ENCODE data around the gene UBE3B.
"Not testable (repeated sequence)": the region's sequence is repeated elsewhere in the genome, so short reads cannot be mapped to it uniquely, and the experiment has no call there.

UBE3B gene

GRCh38 chr12:109435428-109436187 is 41.8 kb upstream of the UBE3B start:
- Histone ChIP-seq H4K91ac (ENCODE audit: low read depth, low read length) (peak overlapping the region; percentile 23), H2BK12ac (ENCODE audit: low read length) (no peak overlapping the region), H3K4me1 (ENCODE audit: control insufficient read depth in 1 of 2, insufficient read depth in 2 of 2, low read length in 2 of 2) (peaks cover 8 to 12% of the 10 kb centered on the region in 2 experiments), H3K9me3 (ENCODE audit: insufficient read depth, low read depth, low read length) (no peaks in the 10 kb centered on the region), H3K36me3 (ENCODE audit: control insufficient read depth in 1 of 2, insufficient read depth in 2 of 2, low read length in 2 of 2) (no peaks in the 10 kb centered on the region), H3K27ac (ENCODE audit: low read depth, low read length) (no peak overlapping the region), H4K8ac (ENCODE audit: low read depth, low read length) (no peak overlapping the region), H2BK5ac (ENCODE audit: low read depth, low read length, poor library complexity) (no peak overlapping the region), H3K23ac (ENCODE audit: low read length) (no peak overlapping the region), H3K18ac (ENCODE audit: low read length) (peak overlapping the region; percentile 27), H2AK5ac (ENCODE audit: low read length) (peak overlapping the region; percentile 57), H3K9ac (ENCODE audit: low read length) (no peak overlapping the region), H3K4me3 (ENCODE audit: low read depth, low read length) (no peak overlapping the region), H3K4ac (ENCODE audit: low read depth, low read length) (peak overlapping the region; percentile 28), H3K4me2 (ENCODE audit: low read length) (no peak overlapping the region), H3K79me2 (ENCODE audit: control insufficient read depth, insufficient read depth, low read length, poor library complexity) (no peaks in the 10 kb centered on the region), H3K14ac (ENCODE audit: low read length) (peak overlapping the region; percentile 55), H3K27me3 (ENCODE audit: insufficient read depth, low read length) (no peaks in the 10 kb centered on the region), H3K79me1 (ENCODE audit: low read length) (no peaks in the 10 kb centered on the region), H4K12ac (ENCODE audit: low read depth, low read length) (no peak overlapping the region), H2AFZ (ENCODE audit: insufficient read depth, low read length, poor library complexity) (no peak overlapping the region), H2BK120ac (ENCODE audit: insufficient read depth, low read length, poor library complexity) (no peak overlapping the region)
- WGBS (ENCODE audit: extremely low coverage, insufficient coverage, insufficient read length): no CpG with 5 or more reads among the region's 17 CpGs
- peak; percentile 75 to 89 for DNase-seq

GRCh38 chr12:109436188-109436560 is 41.3 kb upstream of the UBE3B start:
- no peaks in the 10 kb centered on the region for H3K9me3 ChIP-seq (ENCODE audit: insufficient read depth, low read depth, low read length)
- no peaks in the 10 kb centered on the region for H3K79me1 ChIP-seq (ENCODE audit: low read length)
- peak overlapping the region; percentile 55 for H3K14ac ChIP-seq (ENCODE audit: low read length)
- no peaks in the 10 kb centered on the region for H3K36me3 ChIP-seq (ENCODE audit: control insufficient read depth in 1 of 2, insufficient read depth in 2 of 2, low read length in 2 of 2)
- no peak overlapping the region for H3K27ac ChIP-seq (ENCODE audit: low read depth, low read length)
- WGBS (ENCODE audit: extremely low coverage, insufficient coverage, insufficient read length): no CpG with 5 or more reads among the region's 7 CpGs
- no peak overlapping the region for H3K23ac ChIP-seq (ENCODE audit: low read length)
- no peak overlapping the region for H3K4me2 ChIP-seq (ENCODE audit: low read length)
- H3K79me2 ChIP-seq (ENCODE audit: control insufficient read depth, insufficient read depth, low read length, poor library complexity): no peaks in the 10 kb centered on the region
- H2BK5ac ChIP-seq (ENCODE audit: low read depth, low read length, poor library complexity): no peak overlapping the region
- no peak overlapping the region for H2BK120ac ChIP-seq (ENCODE audit: insufficient read depth, low read length, poor library complexity)
- no peak overlapping the region for H3K9ac ChIP-seq (ENCODE audit: low read length)
- H4K91ac ChIP-seq (ENCODE audit: low read depth, low read length): peak overlapping the region; percentile 23
- peak overlapping the region; percentile 47 for H2AK5ac ChIP-seq (ENCODE audit: low read length)
- no peak for DNase-seq
- H3K4me1 ChIP-seq (ENCODE audit: control insufficient read depth in 1 of 2, insufficient read depth in 2 of 2, low read length in 2 of 2): peaks cover 8 to 12% of the 10 kb centered on the region in 2 experiments
- no peak overlapping the region for H2AFZ ChIP-seq (ENCODE audit: insufficient read depth, low read length, poor library complexity)
- H4K8ac ChIP-seq (ENCODE audit: low read depth, low read length): no peak overlapping the region
- H3K18ac ChIP-seq (ENCODE audit: low read length): peak overlapping the region; percentile 27
- peak overlapping the region; percentile 28 for H3K4ac ChIP-seq (ENCODE audit: low read depth, low read length)
- no peak overlapping the region for H2BK12ac ChIP-seq (ENCODE audit: low read length)
- H3K27me3 ChIP-seq (ENCODE audit: insufficient read depth, low read length): no peaks in the 10 kb centered on the region
- H4K12ac ChIP-seq (ENCODE audit: low read depth, low read length): no peak overlapping the region
- no peak overlapping the region for H3K4me3 ChIP-seq (ENCODE audit: low read depth, low read length)

GRCh38 chr12:109439181-109439580 is 38.3 kb upstream of the UBE3B start:
- peak in 1 of 2 donors; percentile 52 for DNase-seq

GRCh38 chr12:109439951-109440350 is 37.5 kb upstream of the UBE3B start:
- not testable (repeated sequence) for H3K27ac ChIP-seq (ENCODE audit: low read depth, low read length); H3K4me3 ChIP-seq (ENCODE audit: low read depth, low read length); H3K27me3 ChIP-seq (ENCODE audit: insufficient read depth, low read length); H3K36me3 ChIP-seq (ENCODE audit: control insufficient read depth in 1 of 2, insufficient read depth in 2 of 2, low read length in 2 of 2); H2AFZ ChIP-seq (ENCODE audit: insufficient read depth, low read length, poor library complexity); H4K8ac ChIP-seq (ENCODE audit: low read depth, low read length); H3K18ac ChIP-seq (ENCODE audit: low read length); H2BK5ac ChIP-seq (ENCODE audit: low read depth, low read length, poor library complexity); H3K23ac ChIP-seq (ENCODE audit: low read length); DNase-seq; H3K79me2 ChIP-seq (ENCODE audit: control insufficient read depth, insufficient read depth, low read length, poor library complexity); H3K4ac ChIP-seq (ENCODE audit: low read depth, low read length); H3K9ac ChIP-seq (ENCODE audit: low read length); H2BK120ac ChIP-seq (ENCODE audit: insufficient read depth, low read length, poor library complexity); H3K4me2 ChIP-seq (ENCODE audit: low read length); H3K9me3 ChIP-seq (ENCODE audit: insufficient read depth, low read depth, low read length); H3K14ac ChIP-seq (ENCODE audit: low read length); H3K4me1 ChIP-seq (ENCODE audit: control insufficient read depth in 1 of 2, insufficient read depth in 2 of 2, low read length in 2 of 2); H3K79me1 ChIP-seq (ENCODE audit: low read length); H4K12ac ChIP-seq (ENCODE audit: low read depth, low read length); H2AK5ac ChIP-seq (ENCODE audit: low read length); H2BK12ac ChIP-seq (ENCODE audit: low read length); H4K91ac ChIP-seq (ENCODE audit: low read depth, low read length)
- no CpG with 5 or more reads among the region's 13 CpGs for WGBS (ENCODE audit: extremely low coverage, insufficient coverage, insufficient read length)

More at GRCh38 chr12:109439181-109439580, 38.3 kb upstream of the UBE3B start:
- no peak overlapping the region for H3K27ac ChIP-seq (ENCODE audit: low read depth, low read length)
- H2BK12ac ChIP-seq (ENCODE audit: low read length): no peak overlapping the region
- H3K4me3 ChIP-seq (ENCODE audit: low read depth, low read length): no peak overlapping the region
- no peaks in the 10 kb centered on the region for H3K79me1 ChIP-seq (ENCODE audit: low read length)
- H3K14ac ChIP-seq (ENCODE audit: low read length): no peak overlapping the region
- no peak overlapping the region for H3K4ac ChIP-seq (ENCODE audit: low read depth, low read length)
- no peak overlapping the region for H2AFZ ChIP-seq (ENCODE audit: insufficient read depth, low read length, poor library complexity)
- H3K9me3 ChIP-seq (ENCODE audit: insufficient read depth, low read depth, low read length): no peaks in the 10 kb centered on the region
- peaks cover 2 to 6% of the 10 kb centered on the region in 2 experiments for H3K36me3 ChIP-seq (ENCODE audit: control insufficient read depth in 1 of 2, insufficient read depth in 2 of 2, low read length in 2 of 2)
- no peak overlapping the region for H4K8ac ChIP-seq (ENCODE audit: low read depth, low read length)
- H3K79me2 ChIP-seq (ENCODE audit: control insufficient read depth, insufficient read depth, low read length, poor library complexity): no peaks in the 10 kb centered on the region
- no peak overlapping the region for H3K4me2 ChIP-seq (ENCODE audit: low read length)
- H2BK120ac ChIP-seq (ENCODE audit: insufficient read depth, low read length, poor library complexity): no peak overlapping the region
- no peak overlapping the region for H4K12ac ChIP-seq (ENCODE audit: low read depth, low read length)
- peaks cover 8% of the 10 kb centered on the region in 2 experiments for H3K4me1 ChIP-seq (ENCODE audit: control insufficient read depth in 1 of 2, insufficient read depth in 2 of 2, low read length in 2 of 2)
- no peak overlapping the region for H2AK5ac ChIP-seq (ENCODE audit: low read length)
- no peaks in the 10 kb centered on the region for H3K27me3 ChIP-seq (ENCODE audit: insufficient read depth, low read length)
- H3K18ac ChIP-seq (ENCODE audit: low read length): no peak overlapping the region
- no peak overlapping the region for H2BK5ac ChIP-seq (ENCODE audit: low read depth, low read length, poor library complexity)
- no peak overlapping the region for H4K91ac ChIP-seq (ENCODE audit: low read depth, low read length)
- no peak overlapping the region for H3K23ac ChIP-seq (ENCODE audit: low read length)
- no peak overlapping the region for H3K9ac ChIP-seq (ENCODE audit: low read length)
- no CpG with 5 or more reads among the region's 6 CpGs for WGBS (ENCODE audit: extremely low coverage, insufficient coverage, insufficient read length)

Data from trophoblast cell (in vitro differentiated cells and primary cell).